HG03159 (cell line): ENCODE data around the gene VARS1.

ENCODE experiments used
- ATAC-seq: cut with Tn5 transposase; IDR thresholded peaks from one replicate; pipeline ENCODE4 v1.9.1; 2021; ENCODE audit warnings: mild to moderate bottlenecking, moderate library complexity; ENCODE audit not compliant: unreplicated experiment

Gene VARS1

GRCh38 chr6:31749301-31750036 lies 46.1 kb downstream of the VARS1 start:
- ATAC-seq, result no peak
